ENCODE measurements around the gene HSPA12A. TPM values are rescaled to one million over a fixed set of nuclear protein-coding genes. Genes with fewer than 3 reads are reported as not detected.

HSPA12A gene, protein sequence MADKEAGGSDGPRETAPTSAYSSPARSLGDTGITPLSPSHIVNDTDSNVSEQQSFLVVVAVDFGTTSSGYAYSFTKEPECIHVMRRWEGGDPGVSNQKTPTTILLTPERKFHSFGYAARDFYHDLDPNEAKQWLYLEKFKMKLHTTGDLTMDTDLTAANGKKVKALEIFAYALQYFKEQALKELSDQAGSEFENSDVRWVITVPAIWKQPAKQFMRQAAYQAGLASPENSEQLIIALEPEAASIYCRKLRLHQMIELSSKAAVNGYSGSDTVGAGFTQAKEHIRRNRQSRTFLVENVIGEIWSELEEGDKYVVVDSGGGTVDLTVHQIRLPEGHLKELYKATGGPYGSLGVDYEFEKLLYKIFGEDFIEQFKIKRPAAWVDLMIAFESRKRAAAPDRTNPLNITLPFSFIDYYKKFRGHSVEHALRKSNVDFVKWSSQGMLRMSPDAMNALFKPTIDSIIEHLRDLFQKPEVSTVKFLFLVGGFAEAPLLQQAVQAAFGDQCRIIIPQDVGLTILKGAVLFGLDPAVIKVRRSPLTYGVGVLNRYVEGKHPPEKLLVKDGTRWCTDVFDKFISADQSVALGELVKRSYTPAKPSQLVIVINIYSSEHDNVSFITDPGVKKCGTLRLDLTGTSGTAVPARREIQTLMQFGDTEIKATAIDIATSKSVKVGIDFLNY
- total RNA-seq (ENCODE audit: insufficient read depth, low replicate concordance) = 13.0 TPM

DNA sequence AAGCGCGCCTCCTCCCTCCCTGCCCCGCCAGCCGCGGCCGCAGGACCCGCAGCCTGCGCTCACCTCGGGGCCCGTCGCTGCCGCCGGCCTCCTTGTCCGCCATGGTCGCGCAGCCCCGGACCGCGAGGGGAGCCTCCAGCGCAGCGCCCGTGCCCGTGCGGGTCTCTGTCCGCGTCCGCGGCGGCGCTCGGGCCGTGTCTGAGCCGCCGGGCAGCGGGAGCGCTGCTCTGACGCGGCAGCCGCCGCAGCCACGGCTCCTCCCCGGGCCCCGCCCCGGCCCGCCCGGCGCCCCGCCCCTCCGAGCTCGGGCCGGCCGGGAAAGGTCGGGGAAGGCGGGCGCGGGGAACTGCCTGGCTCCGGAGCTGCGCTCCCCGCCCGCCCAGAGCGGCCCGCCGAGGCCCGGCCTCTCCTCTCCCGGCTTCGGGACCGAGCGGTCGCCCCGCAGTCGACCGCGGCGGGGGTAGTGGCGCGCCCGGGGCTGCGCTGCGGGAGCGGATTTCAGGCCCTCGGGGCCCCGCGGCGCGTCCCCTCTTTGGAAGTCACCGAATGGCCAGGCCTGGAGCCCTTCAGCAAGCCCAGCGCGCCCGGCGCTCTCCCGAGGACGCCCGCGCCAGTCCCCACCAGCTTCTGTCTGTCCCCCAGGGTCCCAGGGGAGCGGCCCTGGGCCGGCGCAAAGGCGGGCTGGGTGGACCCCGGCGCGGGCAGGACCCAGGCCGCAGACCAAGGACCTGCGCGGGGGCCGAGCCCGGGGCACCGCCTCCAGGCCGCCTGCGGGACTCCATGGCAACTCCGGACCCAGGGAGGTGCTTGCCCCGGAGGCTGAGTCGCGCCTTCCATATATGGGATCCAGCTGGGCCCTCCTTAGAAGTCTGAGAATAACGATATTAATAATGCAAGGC is at the start of gene HSPA12A:
Gene HSPA12A, minus strand, starts transcription at position 200 of the 899 bp plus-strand sequence. Its CDS starts 97 bp downstream, at position 103.
- peak; percentile 80 for DNase-seq (ENCODE audit: low spot score)

DNA sequence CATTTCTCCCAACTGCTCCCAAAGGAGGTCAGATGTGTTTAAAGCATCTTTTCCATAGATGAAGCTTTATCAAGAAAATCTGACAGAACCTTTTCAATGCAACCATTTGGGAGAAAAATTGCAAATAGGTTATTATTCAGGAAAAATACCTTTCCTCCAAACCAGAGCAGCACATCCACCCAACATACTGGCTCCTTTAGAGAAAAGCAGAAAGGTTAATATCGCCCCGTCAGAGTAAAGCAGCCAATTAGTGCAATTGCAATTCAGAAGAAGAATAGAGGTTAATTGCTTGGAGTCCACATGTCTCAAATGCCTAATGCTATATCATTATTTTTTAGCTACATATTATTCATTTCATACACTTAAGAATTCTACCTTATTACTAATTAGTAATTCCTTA is 48.9 kb upstream of the HSPA12A start:
- DNase-seq (ENCODE audit: low spot score) = no peak

DNA sequence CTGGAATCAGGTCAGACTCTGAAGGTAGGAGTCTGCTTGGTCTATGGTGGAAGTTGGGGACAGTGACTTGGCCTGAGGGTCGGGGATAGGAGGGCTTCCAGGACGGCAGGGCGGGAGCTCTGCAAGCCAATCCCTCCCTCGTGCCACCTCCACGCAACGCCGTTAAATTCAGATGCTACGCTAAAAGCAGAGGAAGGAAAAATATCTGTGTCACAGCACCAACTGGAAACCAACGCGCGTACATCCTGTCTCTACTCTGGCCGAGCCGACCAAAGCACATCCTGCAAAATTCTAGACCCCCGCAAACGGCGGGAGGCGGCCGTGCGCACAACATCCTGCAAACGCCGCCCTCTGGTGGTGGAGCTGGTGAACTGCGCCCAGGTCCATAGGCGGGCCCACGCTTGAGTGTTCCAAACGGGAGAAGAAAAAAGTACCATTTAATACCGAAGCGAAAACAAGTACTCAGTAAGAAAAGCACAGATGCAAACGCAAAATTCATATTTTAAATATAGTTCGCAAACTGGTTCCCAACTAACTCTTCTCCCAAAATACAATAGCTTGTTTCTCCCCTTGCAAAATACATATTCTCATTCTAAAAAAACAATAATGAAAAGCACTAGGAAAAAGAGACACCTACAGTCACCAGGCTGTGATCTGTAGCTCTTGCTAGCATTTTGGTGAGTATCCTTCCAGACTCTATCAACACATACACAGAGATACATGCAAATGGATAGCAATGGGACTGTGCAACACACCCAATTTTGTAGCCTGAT is 45.7 kb upstream of the HSPA12A start:
- DNase-seq (ENCODE audit: low spot score) = peak; percentile 72

DNA sequence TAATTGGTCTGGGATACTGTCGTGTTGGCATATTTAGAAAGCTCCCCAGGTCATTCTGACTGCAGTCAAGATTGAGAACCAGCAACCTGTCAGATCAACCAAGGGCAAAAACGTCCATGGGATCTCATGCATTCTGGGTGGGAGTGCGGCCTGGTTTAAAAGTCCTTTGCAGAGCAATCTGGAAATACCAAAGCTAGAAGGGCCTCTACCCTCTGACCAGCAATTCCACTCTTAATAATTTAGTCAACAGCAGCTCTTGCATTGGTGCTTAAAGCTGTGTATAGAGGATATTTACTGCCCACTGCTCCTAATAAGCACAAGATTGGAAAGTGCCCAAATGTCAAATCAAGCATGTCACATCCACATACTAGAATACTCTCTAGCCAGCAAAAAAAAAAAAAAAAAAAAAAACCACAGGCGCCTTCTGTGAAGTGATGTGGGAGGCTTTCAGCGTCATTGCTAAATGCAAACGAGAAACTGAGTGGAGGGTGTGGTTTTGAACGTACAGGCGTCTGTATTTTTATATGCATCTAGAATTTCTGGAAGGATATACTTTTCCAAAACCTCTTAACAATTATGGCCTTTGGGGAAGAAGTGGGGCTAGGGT is 44.8 kb upstream of the HSPA12A start:
- no peak for DNase-seq (ENCODE audit: low spot score)

DNA sequence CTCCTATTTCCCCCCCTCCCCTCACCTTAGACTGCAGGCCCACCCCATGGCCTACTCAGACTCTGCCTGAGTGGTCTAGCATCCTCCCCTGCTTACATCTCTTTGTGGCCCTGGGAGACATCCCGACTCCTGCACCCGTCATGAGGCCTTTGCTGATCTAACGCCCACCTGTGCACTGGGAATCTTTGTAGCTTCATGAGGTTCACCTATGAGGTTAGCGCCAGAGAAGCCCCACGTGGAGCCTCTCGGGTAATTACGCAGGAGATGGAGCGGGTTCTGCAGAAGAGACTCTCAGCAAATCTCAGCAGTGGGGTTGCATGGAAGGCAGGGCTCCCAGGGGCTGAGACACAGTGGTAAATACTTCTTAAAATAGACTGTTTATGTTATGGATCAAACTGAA is 43.5 kb upstream of the HSPA12A start:
- no peak for DNase-seq (ENCODE audit: low spot score)

DNA sequence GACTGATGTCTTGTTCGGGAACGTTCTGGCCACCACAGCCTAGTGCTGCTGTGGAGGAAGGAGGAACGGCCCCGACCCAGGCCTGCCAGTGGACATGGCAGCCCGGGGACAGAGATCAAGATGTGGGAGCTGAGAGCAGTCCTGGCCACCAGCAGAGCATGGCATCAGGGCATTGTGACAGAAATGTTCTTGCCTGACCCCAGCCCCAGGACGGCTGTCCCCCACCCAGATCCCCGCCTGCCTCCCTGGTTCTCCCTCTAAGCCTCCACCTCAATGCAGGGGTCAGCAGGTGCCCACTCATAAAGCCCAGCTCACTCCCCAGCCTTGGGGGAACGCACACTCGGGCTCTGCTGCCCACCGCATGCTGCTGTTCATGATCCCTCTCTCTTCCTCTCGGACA is 42.9 kb upstream of the HSPA12A start:
- no peak for DNase-seq (ENCODE audit: low spot score)

DNA sequence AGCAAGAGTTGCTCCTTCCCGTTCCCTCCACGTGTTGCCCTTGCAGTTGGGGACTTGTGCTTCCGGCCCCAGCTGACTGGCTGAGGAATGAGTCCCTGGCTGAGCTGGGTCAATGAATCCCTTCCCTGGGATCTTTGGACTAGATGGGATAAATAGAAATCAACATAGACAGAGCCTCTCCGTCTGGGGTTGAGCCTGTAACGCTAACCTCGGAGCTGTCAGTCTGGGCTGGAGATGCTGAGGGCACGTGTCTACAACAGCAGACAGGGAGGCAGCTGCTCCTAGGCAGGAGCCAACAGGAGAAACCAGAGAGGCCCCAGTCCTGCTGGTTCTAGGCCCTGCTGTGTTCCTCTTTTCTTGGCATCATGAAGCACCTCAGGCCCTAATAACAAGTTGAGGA is 42.3 kb upstream of the HSPA12A start:
- DNase-seq (ENCODE audit: low spot score) = no peak

DNA sequence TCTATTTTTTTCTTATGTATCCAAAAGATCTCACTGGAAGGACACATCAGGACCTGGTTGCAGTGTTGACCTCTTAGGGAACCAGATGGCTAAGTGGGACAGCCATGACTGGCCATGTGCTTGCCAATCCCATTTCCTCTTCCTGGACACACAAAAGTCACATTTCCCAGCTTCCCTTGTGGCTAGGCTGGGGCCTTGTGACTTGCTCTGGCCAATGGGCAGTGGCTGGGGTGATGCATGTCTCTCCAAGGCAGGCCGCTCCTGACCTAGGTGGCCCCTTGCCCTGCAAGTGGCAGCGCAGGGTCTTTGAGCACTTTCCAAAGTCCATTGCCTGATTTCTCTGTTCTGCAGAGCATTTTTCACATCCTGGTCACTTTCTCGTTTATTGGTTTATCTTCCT is 41.7 kb upstream of the HSPA12A start:
- no peak for DNase-seq (ENCODE audit: low spot score)

DNA sequence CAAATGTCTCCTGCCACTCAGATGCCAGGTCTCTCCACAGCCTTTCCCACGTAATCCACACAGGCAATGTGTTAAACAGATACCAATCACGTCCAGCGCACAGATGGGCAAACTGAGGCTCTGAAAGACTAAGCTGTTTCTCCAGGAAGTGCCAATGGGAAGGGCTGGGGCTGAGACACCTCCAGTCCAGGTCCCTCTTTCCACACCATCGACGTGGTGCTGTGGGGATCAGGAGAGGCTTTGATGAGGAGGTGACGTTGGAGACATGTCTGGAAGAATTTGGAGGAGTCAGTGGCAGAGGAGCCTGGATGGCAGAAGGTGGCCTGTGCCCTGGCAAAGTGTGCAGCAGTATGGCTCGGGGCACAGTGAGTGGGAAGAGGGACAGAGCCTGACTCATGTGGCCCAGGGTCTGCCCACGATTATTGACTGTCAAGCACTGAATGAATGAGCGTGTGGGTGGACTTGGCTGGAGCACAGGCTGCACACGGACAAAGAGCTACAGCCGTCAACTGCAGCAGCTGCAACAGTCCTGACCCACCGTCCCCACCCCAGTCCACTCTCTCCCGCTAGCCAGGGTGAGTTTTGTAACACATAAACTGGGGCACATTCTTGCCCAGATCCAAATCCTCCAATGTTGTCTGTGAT is 40.8 kb upstream of the HSPA12A start:
- DNase-seq (ENCODE audit: low spot score) = no peak

DNA sequence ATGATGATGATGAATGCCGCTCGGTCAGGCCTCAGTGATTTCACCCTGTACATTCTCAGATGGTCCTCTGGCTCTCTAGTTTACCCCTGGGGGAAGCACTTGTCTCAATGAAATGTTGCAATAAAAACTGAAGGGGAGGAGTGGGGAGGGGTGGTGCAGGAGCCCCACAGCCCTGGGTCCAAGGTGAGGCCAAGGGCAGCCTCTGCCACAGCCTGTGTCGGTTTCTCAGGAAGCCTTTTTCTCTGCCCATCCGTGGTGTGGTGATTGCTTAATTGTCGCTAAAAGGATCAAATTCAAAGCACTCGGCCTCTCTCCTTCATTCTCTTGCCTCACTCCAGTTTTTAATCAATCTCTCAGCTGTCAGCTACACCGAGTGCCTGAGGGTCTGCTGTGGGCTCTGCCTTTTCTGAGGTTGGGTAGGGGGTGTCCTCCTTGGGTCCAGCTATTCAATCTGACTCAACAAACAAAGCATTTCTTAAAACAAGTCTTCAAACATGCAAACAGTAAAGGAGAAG is 39.1 kb upstream of the HSPA12A start:
- DNase-seq (ENCODE audit: low spot score) = no peak

DNA sequence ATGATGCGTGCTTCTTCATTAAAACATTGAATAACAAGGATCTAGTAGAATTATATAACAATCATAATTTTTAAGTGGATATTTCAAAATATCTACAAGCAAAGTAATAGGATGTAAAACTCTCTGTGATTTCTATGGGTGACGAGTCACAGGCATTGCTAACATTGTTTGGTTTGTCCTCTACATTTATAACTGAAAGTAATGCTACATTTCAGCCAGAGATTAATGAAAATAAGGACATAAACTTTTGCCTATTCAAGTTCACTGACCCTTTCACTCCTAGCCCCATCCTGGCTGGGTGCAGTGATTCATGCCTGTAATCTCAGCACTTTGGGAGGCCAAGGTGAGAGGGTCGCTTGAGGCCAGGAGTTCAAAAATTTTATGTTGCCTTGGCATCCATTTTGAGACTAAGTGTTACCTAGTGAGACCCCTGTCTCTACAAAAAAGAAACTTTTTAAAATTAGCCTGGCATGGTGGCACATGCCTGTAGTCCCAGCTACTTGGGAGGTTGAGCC is 38.4 kb upstream of the HSPA12A start:
- no peak for DNase-seq (ENCODE audit: low spot score)

DNA sequence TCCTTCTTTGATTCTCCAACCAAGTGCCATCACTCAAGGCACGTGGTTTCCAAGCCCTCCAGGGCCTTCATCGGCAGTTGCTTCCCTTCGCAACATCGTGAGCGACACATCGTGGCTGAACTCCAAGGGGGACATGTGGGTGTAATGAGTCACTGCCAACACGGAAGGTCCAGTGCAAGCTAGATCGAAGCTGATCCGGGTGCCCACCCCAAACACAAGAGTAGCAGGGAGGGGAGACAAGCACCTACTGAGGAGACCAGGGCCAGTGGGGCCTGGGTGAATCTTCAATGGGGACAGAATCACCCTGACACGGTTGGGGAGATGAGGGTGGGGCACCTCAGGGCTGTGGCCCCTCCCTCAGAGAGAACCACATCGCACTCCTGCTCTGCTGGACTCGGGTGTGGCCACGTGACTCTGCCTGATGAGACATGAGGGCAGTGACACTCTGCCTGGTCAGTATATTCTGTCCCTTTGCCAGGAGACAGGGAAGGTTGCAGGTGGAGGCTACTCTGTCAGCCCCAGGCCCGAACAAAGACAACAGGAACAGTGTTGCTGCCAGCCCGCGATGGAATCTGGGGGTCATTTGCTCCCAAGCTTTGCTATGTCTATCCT is 36.8 kb upstream of the HSPA12A start:
- DNase-seq (ENCODE audit: low spot score) = no peak

DNA sequence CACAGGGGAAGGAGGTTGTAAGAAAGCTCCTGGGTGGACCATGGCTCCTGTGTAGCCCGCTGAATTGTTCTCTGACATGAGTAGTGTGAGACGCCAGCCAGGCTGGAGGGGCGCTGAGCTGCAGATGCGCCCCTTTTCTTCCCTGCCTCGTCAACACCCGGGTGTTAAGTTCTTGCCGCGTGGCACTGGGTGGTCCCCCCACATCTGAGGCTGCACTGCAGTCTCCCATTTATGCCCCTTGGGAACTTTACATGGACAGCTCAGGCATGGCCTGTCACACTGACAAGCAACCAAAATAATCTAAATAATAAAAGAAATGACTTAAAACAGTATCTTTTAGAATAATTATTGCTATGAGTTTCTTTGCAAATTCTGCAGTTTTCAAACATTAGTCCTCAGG is 34.6 kb upstream of the HSPA12A start:
- DNase-seq (ENCODE audit: low spot score) = no peak

DNA sequence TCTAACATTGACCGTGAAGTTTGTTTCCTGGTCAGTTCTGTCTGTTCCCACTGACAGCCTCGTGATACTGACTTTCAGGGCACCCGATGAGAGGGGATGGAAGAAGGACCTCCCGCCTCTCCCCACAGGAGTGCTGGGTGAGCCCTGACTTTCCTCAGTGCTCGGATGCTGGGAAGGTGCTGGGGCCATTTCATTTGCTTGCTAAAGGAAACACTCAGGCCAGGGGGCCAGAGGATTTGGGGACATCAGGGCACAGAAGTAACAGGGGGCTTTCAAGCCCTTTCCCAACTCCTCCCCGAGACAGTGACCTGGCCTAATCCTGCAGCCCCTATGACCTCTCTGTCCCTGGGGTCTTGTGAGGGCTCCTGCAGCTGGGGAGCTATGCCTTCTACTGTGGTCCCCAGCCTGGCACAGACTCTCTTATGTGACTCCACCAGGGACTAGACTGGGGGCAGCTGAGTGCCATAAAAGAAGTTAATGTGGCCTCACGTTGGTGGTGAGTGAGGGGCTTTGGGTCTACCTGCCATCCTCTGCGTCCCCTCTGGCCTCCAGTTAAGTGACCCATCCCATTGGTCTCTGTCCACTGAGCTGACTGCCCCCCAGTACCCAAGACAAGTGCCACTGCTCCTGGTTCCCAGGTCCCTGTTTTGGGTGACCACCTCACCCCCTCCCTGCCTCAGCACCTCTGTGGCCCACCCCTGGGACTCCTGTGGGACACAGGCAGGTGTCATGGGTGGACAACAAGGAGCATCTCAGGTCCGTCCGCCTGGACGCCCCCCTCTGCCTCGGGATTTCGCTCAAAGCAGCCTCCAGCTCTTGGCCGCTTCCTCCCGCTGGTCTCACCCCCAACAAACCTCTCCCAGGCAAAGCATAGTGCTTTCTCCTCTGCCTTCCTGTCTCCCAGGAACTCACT is 33.4 kb upstream of the HSPA12A start:
- no peak for DNase-seq (ENCODE audit: low spot score)

DNA sequence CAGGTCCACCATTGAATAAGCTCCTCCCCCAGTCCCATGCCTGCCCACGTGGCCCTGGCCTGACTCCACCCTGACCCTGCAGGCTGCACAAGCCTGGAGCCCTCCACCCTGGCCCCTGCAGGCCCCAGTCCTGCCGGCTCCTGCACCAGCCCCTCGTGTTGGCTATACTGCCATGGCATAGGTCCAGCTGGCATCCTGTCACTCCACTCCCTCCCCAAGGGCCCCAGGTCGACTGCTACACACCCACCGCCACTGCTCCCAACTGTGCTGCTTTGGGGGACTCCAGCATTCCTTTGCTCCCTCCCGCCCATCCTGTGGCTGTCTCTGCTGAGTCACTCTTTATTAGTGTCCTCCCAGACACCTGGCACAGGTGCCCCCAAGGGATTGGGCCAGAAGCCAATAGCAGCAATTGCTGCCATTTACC is 32.4 kb upstream of the HSPA12A start:
- DNase-seq (ENCODE audit: low spot score) = no peak

DNA sequence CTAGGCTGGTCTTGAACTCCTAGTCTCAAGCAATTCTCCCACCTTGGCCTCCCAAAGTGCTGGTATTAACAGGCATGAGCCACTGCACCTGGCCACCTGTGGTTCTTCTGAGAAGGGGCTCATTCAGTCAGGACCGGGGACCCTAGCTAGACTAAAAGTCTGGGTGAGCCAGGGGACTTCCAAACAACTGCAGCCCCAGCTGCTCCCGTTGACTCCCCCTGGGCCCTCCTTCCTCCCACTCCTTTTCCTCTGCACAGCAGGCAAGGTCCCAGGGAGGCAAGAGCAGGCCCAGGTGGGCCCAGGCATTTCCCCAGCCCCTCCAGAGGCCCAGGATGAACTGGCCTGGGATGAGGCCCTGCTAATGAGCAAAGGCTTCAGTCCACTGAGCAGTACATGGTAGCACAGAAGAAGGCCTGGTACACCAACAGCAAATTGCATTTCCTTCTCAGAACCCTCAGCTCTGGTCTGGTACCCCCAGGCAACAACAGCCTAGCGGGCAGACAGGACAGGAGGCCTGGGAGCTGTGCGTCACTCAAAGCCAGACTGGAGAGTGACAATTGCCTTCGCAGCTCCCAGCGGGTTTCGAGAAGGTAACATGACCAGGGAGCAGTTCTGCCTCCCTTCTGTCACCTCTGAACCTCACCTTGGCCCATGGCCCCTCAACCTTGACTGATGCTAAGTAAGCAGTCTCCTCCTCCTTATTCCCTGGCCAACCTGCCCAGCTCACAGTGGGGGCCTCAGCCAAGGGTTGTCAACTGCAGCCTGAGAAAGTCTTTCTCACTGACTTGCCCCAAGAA is 30.7 kb upstream of the HSPA12A start:
- no peak for DNase-seq (ENCODE audit: low spot score)

DNA sequence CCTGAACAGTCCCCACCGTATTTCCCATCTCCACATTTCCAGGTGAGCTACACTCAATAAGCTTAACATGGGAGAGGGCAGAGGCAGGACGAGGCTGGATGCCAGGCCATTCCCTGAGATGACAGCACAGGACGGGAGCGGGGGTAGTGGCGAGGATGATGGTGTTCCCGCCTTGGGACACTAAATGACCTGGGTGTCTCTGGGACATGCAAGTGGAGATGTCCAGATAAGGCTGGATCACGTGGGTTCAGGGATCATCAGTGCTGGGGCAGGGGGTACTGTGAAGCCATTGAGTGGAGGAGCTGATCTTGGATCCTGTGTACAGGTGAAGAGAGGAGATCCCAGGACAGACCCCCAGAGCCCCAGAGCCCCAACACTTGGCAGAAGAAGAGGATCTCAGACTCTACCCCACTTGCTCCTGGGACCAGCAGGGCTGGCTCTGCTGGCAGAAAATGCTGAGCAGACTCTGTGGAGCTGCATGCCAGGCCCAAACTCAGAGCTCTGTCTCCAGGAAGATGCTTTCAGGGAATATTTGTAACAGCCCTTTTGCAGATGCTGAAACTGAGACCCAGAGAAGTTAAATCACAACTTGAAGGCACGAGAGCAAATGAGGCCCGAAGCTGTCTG is 29.7 kb upstream of the HSPA12A start:
- DNase-seq (ENCODE audit: low spot score) = no peak
